Measurements from ENCODE around the gene DRD4. TPM values are rescaled to one million over a fixed set of nuclear protein-coding genes. Genes with fewer than 3 reads are reported as not detected.

DRD4 gene
- total RNA-seq, 2 donors from 2014 or later, result 0.69 to 0.79 TPM

- H3K27me3 ChIP-seq, result no peaks in the 10 kb centered on the region
- no peak overlapping the region for H3K4me3 ChIP-seq
- no peak overlapping the region for H3K9ac ChIP-seq (ENCODE audit: low read depth in 2 of 2, low read length in 2 of 2)
- H3K27ac ChIP-seq, result no peak overlapping the region
- H3K4me1 ChIP-seq, result no peaks in the 10 kb centered on the region
- H3K36me3 ChIP-seq, result no peaks in the 10 kb centered on the region
- no peaks in the 10 kb centered on the region for H3K9me3 ChIP-seq
- DNase-seq, result no peak
- no peak for TF ChIP-seq CTCF (IDR thresholded peaks at IDR 0.05)
- intact Hi-C loops (cut with DNase I), result no loop called here
Observed at GRCh38 chr11:680476-680875, 43.4 kb downstream of the DRD4 start.

DNA sequence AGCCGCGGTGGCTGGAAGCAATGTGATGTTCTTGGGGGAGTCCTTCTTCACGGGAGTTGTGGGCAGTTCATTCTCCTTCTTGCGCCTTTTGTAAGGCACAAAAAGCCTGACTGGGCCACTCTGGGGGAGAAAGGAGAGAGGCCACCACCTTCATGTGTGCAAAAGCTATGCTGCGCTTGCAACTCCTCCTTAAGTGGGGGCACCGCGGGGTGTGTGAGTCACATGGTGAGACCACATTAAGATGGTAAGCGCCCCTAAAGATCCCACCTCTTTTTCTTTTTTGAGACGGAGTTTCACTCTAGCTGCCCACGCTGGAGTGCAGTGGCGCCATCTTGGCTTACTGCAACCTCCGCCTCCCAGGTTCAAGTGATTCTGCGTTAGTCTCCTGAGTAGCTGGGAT, 43.9 kb downstream of the DRD4 start:
- H3K4me3 ChIP-seq, result no peak overlapping the region
- no peaks in the 10 kb centered on the region for H3K9me3 ChIP-seq
- intact Hi-C loops (cut with DNase I), result no loop called here
- no peaks in the 10 kb centered on the region for H3K4me1 ChIP-seq
- no peak for DNase-seq
- H3K9ac ChIP-seq (ENCODE audit: low read depth in 2 of 2, low read length in 2 of 2), result no peak overlapping the region
- no peaks in the 10 kb centered on the region for H3K36me3 ChIP-seq
- TF ChIP-seq CTCF (IDR thresholded peaks at IDR 0.05), result no peak
- H3K27me3 ChIP-seq, result no peaks in the 10 kb centered on the region
- no peak overlapping the region for H3K27ac ChIP-seq

DNA sequence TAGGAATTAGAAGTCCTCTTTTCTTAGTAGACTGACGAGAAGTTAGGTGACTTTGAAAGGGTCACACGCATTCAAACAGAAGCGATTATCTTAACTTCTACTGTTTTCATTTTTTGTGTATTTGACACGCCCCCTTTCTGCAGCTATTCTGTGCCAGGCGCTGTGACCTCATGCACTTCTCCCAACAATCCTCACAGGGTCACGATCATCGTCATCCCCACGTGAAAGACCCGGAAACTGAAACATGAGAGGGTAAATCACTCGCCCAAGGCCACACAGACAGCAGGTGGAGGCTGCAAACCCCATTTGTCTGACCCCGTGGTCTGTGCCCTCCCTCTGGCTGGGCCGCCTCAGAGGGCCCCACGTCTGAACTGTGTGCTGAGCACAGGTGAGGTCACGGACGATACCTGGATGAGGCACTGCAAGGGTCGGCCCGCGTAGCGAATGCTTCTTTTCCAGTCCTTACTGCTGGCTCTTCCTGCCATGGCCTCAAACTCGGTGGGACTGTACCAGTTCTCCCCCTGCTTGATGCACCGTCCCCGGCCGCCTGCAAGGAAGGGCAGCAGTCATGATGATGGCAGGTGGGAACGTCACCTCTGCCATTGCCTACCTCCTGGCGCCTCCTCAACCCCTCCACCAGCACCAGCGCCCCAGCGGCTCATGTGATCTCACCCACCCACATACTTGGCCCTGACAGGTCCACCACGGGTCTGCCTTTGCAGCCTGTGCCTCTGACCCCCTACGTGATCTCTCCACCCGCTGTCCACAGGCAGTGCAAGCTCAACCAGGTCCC, 49.6 kb downstream of the DRD4 start:
- intact Hi-C loops (cut with DNase I), result no loop called here

GRCh38 chr11:687751-688150, 50.7 kb downstream of the DRD4 start:
- H3K36me3 ChIP-seq, result no peaks in the 10 kb centered on the region
- no peak for TF ChIP-seq CTCF (IDR thresholded peaks at IDR 0.05)
- H3K27me3 ChIP-seq, result no peaks in the 10 kb centered on the region
- no peak overlapping the region for H3K4me3 ChIP-seq
- no peak overlapping the region for H3K9ac ChIP-seq (ENCODE audit: low read depth in 2 of 2, low read length in 2 of 2)
- intact Hi-C loops (cut with DNase I), result no loop called here
- peaks cover 4% of the 10 kb centered on the region for H3K4me1 ChIP-seq
- DNase-seq, result no peak
- H3K9me3 ChIP-seq, result no peaks in the 10 kb centered on the region
- H3K27ac ChIP-seq, result no peak overlapping the region

More for the DNA sequence above, 49.6 kb downstream of the DRD4 start:
- Histone ChIP-seq H3K9me3 (no peaks in the 10 kb centered on the region), H3K27me3 (no peaks in the 10 kb centered on the region), H3K9ac (ENCODE audit: low read depth in 2 of 2, low read length in 2 of 2) (no peak overlapping the region), H3K4me3 (no peak overlapping the region), H3K4me1 (peaks cover 4% of the 10 kb centered on the region), H3K27ac (no peak overlapping the region), H3K36me3 (no peaks in the 10 kb centered on the region)
- no peak for TF ChIP-seq CTCF (IDR thresholded peaks at IDR 0.05)
- no peak for DNase-seq

DNA sequence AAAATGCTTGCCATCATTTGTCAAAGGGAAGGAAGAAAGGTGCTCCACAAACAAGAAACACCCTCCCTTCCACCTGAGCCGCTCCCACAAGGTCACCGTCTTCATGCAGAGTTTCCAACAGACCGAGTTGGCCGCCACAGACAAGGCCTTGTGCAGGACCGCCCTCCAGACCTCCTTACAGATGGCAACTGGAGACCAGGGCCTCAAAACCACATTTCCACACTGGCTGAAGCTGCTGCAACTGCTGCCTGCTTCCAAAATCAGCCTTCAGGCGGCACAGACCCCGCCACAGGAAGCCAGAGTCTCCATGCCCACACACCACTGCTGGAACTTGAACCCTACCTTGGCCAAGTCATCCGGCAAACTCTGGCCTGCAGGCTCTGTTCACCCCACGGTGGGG, 51.6 kb downstream of the DRD4 start:
- Histone ChIP-seq H3K27me3 (no peaks in the 10 kb centered on the region), H3K4me3 (no peak overlapping the region), H3K27ac (no peak overlapping the region), H3K4me1 (peaks cover 9% of the 10 kb centered on the region), H3K9me3 (no peaks in the 10 kb centered on the region), H3K9ac (ENCODE audit: low read depth in 2 of 2, low read length in 2 of 2) (no peak overlapping the region), H3K36me3 (no peaks in the 10 kb centered on the region)
- intact Hi-C loops (cut with DNase I), result no loop called here
- DNase-seq, result no peak
- TF ChIP-seq CTCF (IDR thresholded peaks at IDR 0.05), result no peak
